Panc1 (cell line): ENCODE measurements around the gene ASF1A. TPM values are rescaled to one million over a fixed set of nuclear protein-coding genes. Genes with fewer than 3 reads are reported as not detected.

Experiments
- ATAC-seq: fragments of 200-7000 bp; cut with Tn5 transposase; 2 replicates; pipeline ENCODE4 v1.9.1; 2020; ENCODE audit warnings: mild to moderate bottlenecking, moderate library complexity
- BruUV-seq: library from RNA; stranded (reverse); fragments of 400-500 nt; replicated peaks from 2 replicates; lab custom pipeline; 2021; lab: Mats Ljungman, UMichigan
- CTCF ChIA-PET: fragments of 300-600 bp; sonication (Branson Sonifier 250); formaldehyde crosslinking; loops from one replicate; lab custom pipeline; 2022; ENCODE audit warnings: antibody characterized with exemption; lab: Charles Lee
- POLR2A ChIA-PET: fragments of 300-600 bp; sonication (Branson Sonifier 250); formaldehyde crosslinking; loops from one replicate; lab custom pipeline; 2022; ENCODE audit warnings: antibody characterized with exemption; lab: Charles Lee
- DNase-seq: peaks from one replicate; pipeline ENCODE4 v3.0.0-alpha.2; 2010; ENCODE audit warnings: low read depth, low spot score
- H3K27ac ChIP-seq: 2 replicates; pipeline ENCODE4 v1.5.1; 2011; ENCODE audit warnings: mild to moderate bottlenecking, low read length, inconsistent platforms
- H3K27me3 ChIP-seq: fragments of 200-500 bp; sonication (Bioruptor generic); 2 replicates; pipeline ENCODE4 v1.6.0; 2014; ENCODE audit warnings: low read length, inconsistent platforms; ENCODE audit not compliant: control insufficient read depth, insufficient read depth
- H3K36me3 ChIP-seq: fragments of 200-500 bp; sonication (Bioruptor generic); 2 replicates; pipeline ENCODE4 v1.5.1; 2014; ENCODE audit warnings: inconsistent platforms, mild to moderate bottlenecking, low read length, moderate library complexity; ENCODE audit not compliant: control insufficient read depth, insufficient read depth
- H3K4me1 ChIP-seq: 2 replicates; pipeline ENCODE4 v1.5.1; 2011; ENCODE audit warnings: inconsistent platforms, mild to moderate bottlenecking, low read length, moderate library complexity; ENCODE audit not compliant: control insufficient read depth, insufficient read depth
- H3K4me3 ChIP-seq, 2 experiments: 2 replicates each; pipeline ENCODE4 v1.5.1; 2011 to 2012; ENCODE audit warnings: low read depth in 2 of 2, low read length in 2 of 2, mild to moderate bottlenecking in 2 of 2, inconsistent platforms in 1 of 2, moderate library complexity in 1 of 2
- H3K9me3 ChIP-seq: fragments of 200-500 bp; sonication (Bioruptor generic); 2 replicates; pipeline ENCODE4 v1.5.1; 2014; ENCODE audit warnings: low read depth, mild to moderate bottlenecking, inconsistent platforms, low read length, moderate library complexity; ENCODE audit not compliant: control insufficient read depth, insufficient read depth
- CTCF ChIP-seq: fragments of 450-650 bp; IDR thresholded peaks from 2 replicates; pipeline ENCODE4 v1.5.1; 2017; ENCODE audit warnings: mild to moderate bottlenecking
- POLR2AphosphoS5 ChIP-seq: IDR thresholded peaks from 2 replicates; pipeline ENCODE4 v1.6.1; 2012; ENCODE audit warnings: mild to moderate bottlenecking, low read depth, low read length, moderate library complexity
- REST ChIP-seq, 2 experiments: IDR thresholded peaks; 2 replicates each; pipeline ENCODE4 v1.6.1; 2011 to 2012; ENCODE audit warnings: low read depth in 2 of 2, control low read depth in 1 of 2, low read length in 1 of 2, mild to moderate bottlenecking in 1 of 2, moderate library complexity in 1 of 2; ENCODE audit not compliant: insufficient read depth in 1 of 2
- SIN3A ChIP-seq: IDR thresholded peaks from 2 replicates; pipeline ENCODE4 v1.6.1; 2012; ENCODE audit warnings: low read depth, mild to moderate bottlenecking, low read length, moderate library complexity, borderline replicate concordance; ENCODE audit not compliant: insufficient read depth
- TCF7L2 ChIP-seq: IDR thresholded peaks from 2 replicates; pipeline ENCODE4 v1.6.1; 2011; ENCODE audit warnings: mild to moderate bottlenecking, low read depth, low read length, inconsistent platforms
- in situ Hi-C: cut with HindIII; loops from 2 replicates; pipeline ENCODE4 v1.10.0; 2016; ENCODE audit warnings: low sequenced_read_pairs, low pct_unique_long_range_greater_than_20kb
- intact Hi-C: fragments of 100-400 bp; cut with micrococcal nuclease; formaldehyde crosslinking; loops from one replicate; pipeline ENCODE4 v1.10.0; 2022; ENCODE audit not compliant: unreplicated experiment
- total RNA-seq: library from RNA; stranded (reverse); gene quantifications from one replicate; pipeline ENCODE4 v1.2.1, GENCODE V29; 2021; ENCODE audit not compliant: unreplicated experiment

Gene ASF1A
- total RNA-seq, 1 experiment from 2014 or later = 28.5 TPM

- CTCF ChIA-PET = no interaction called here
- no TSS peak for BruUV-seq
- DNase-seq (no peak), ATAC-seq (no peak)
- no peak for TF ChIP-seq TCF7L2
- TF ChIP-seq CTCF = no peak
- TF ChIP-seq POLR2AphosphoS5 = no peak
- no peak for TF ChIP-seq REST (IDR thresholded peaks at IDR 0.05; ENCODE audit: insufficient read depth in 1 of 2, low read depth in 2 of 2, low read length in 1 of 2)
- TF ChIP-seq SIN3A = no peak
- no peak overlapping the region for H3K27ac ChIP-seq
- H3K9me3 ChIP-seq = no peaks in the 10 kb centered on the region
- POLR2A ChIA-PET = no interaction called here
- H3K27me3 ChIP-seq = no peaks in the 10 kb centered on the region
- in situ Hi-C loops = no loop called here
- H3K4me3 ChIP-seq = no peak overlapping the region
- peaks cover 29% of the 10 kb centered on the region for H3K4me1 ChIP-seq
- intact Hi-C loops = no loop called here
- H3K36me3 ChIP-seq = no peaks in the 10 kb centered on the region
Measured at GRCh38 chr6:118877806-118878205, 16.1 kb upstream of the ASF1A start.

- ATAC-seq (peak; percentile 74), DNase-seq (no peak)
- Histone ChIP-seq H3K36me3 (no peaks in the 10 kb centered on the region), H3K4me3 (no peak overlapping the region), H3K27me3 (no peaks in the 10 kb centered on the region), H3K4me1 (peaks cover 19% of the 10 kb centered on the region), H3K27ac (peak overlapping the region; percentile 32), H3K9me3 (no peaks in the 10 kb centered on the region)
- ChIA-PET CTCF (no interaction called here), POLR2A (interaction anchor here (0.5 kb wide), 1 partner anchor 490 kb away, joined by 7 read pairs; no protein-coding TSS in a partner anchor)
- BruUV-seq = no TSS peak
- TF ChIP-seq POLR2AphosphoS5 (no peak), TCF7L2 (no peak), CTCF (no peak), REST (IDR thresholded peaks at IDR 0.05; ENCODE audit: insufficient read depth in 1 of 2, low read depth in 2 of 2, low read length in 1 of 2) (no peak), SIN3A (no peak)
- intact Hi-C loops (no loop called here), in situ Hi-C loops (no loop called here)
Measured at GRCh38 chr6:118881440-118882313, 12.3 kb upstream of the ASF1A start.
